NB4 (cell line): ENCODE results near the gene NAPSA.

Source experiments
- CTCF ChIP-seq: IDR thresholded peaks from one replicate; pipeline ENCODE4 v1.5.1; 2012; ENCODE audit warnings: low read depth, low read length
- MAX ChIP-seq: IDR thresholded peaks from 2 replicates; pipeline ENCODE4 v1.6.1; 2011; ENCODE audit warnings: low read depth, low read length
- POLR2A ChIP-seq: IDR thresholded peaks from 2 replicates; pipeline ENCODE4 v1.6.1; 2011; ENCODE audit warnings: mild to moderate bottlenecking; ENCODE audit not compliant: insufficient read length; ENCODE audit errors: extremely low read depth

- TF ChIP-seq CTCF (no peak), POLR2A (no peak), MAX (no peak)
Observed at GRCh38 chr19:50361290-50362029, 4.0 kb downstream of the NAPSA start.
